Measurements from ENCODE around the gene TAAR6. TPM values are rescaled to one million over a fixed set of nuclear protein-coding genes. Genes with fewer than 3 reads are reported as not detected.
"Not testable (repeated sequence)": the region's sequence is repeated elsewhere in the genome, so short reads cannot be mapped to it uniquely, and the experiment has no call there.

Gene TAAR6
- total RNA-seq, 2 experiments from 2014 or later = not detected

- Mint-ChIP-seq H3K4me3 (no peak within 1 kb of the TSS), H3K27ac (no peak within 1 kb of the TSS), H3K27me3 (peaks cover 40% of the 10 kb centered on the region), H3K9me3 (no peaks in the 10 kb centered on the region), H3K36me3 (ENCODE audit: low read depth) (no peaks in the 10 kb centered on the region), H3K4me1 (no peaks in the 10 kb centered on the region)
- no peak for DNase-seq
- CTCF ChIA-PET = interaction anchor here (1.0 kb wide), 1 partner anchor 9 kb away, joined by 3 read pairs; no protein-coding TSS in a partner anchor
- POLR2A ChIA-PET = no interaction called here
Observed at GRCh38 chr6:132552372-132552771, 17.8 kb upstream of the TAAR6 start, which contains the start of gene TAAR8. TAAR8 (plus strand) TSS chr6:132552672; CDS start chr6:132552693, 21 bp downstream.

GRCh38 chr6:132560087-132560486, 10.0 kb upstream of the TAAR6 start:
- CTCF ChIA-PET; H3K9me3 Mint-ChIP-seq; DNase-seq; POLR2A ChIA-PET; H3K4me3 Mint-ChIP-seq; H3K27ac Mint-ChIP-seq; H3K4me1 Mint-ChIP-seq; H3K36me3 Mint-ChIP-seq (ENCODE audit: low read depth): not testable (repeated sequence)
- peaks cover 34% of the 10 kb centered on the region for H3K27me3 Mint-ChIP-seq

GRCh38 chr6:132566404-132566803, 3.7 kb upstream of the TAAR6 start:
- peaks cover 29% of the 10 kb centered on the region for H3K27me3 Mint-ChIP-seq
- CTCF ChIA-PET = no interaction called here
- no peak overlapping the region for H3K27ac Mint-ChIP-seq
- no peak overlapping the region for H3K4me3 Mint-ChIP-seq
- no peak for DNase-seq
- no peaks in the 10 kb centered on the region for H3K36me3 Mint-ChIP-seq (ENCODE audit: low read depth)
- POLR2A ChIA-PET = no interaction called here
- no peaks in the 10 kb centered on the region for H3K4me1 Mint-ChIP-seq
- no peaks in the 10 kb centered on the region for H3K9me3 Mint-ChIP-seq

GRCh38 chr6:132567566-132567965, 2.6 kb upstream of the TAAR6 start:
- DNase-seq = no peak
- Mint-ChIP-seq H3K9me3 (no peaks in the 10 kb centered on the region), H3K27me3 (peaks cover 28% of the 10 kb centered on the region), H3K27ac (no peak overlapping the region), H3K4me3 (no peak overlapping the region), H3K4me1 (no peaks in the 10 kb centered on the region), H3K36me3 (ENCODE audit: low read depth) (no peaks in the 10 kb centered on the region)
- ChIA-PET POLR2A (no interaction called here), CTCF (no interaction called here)

- no peak overlapping the region for H3K27ac Mint-ChIP-seq
- POLR2A ChIA-PET = no interaction called here
Observed at GRCh38 chr6:132568611-132569010, 1.5 kb upstream of the TAAR6 start.

GRCh38 chr6:132569170-132569569, 952 bp upstream of the TAAR6 start:
- H3K9me3 Mint-ChIP-seq = no peaks in the 10 kb centered on the region
- ChIA-PET CTCF (no interaction called here), POLR2A (no interaction called here)
- peaks cover 24% of the 10 kb centered on the region for H3K27me3 Mint-ChIP-seq
- H3K27ac Mint-ChIP-seq = no peak overlapping the region
- DNase-seq = no peak
- no peaks in the 10 kb centered on the region for H3K4me1 Mint-ChIP-seq
- no peak overlapping the region for H3K4me3 Mint-ChIP-seq
- H3K36me3 Mint-ChIP-seq (ENCODE audit: low read depth) = no peaks in the 10 kb centered on the region

More at GRCh38 chr6:132568611-132569010, 1.5 kb upstream of the TAAR6 start:
- DNase-seq = no peak
- CTCF ChIA-PET = no interaction called here
- no peaks in the 10 kb centered on the region for H3K4me1 Mint-ChIP-seq
- no peak overlapping the region for H3K4me3 Mint-ChIP-seq
- H3K27me3 Mint-ChIP-seq = peaks cover 25% of the 10 kb centered on the region
- no peaks in the 10 kb centered on the region for H3K36me3 Mint-ChIP-seq (ENCODE audit: low read depth)
- H3K9me3 Mint-ChIP-seq = no peaks in the 10 kb centered on the region

- Mint-ChIP-seq H3K4me3 (no peak overlapping the region), H3K4me1 (no peaks in the 10 kb centered on the region), H3K27me3 (peaks cover 24% of the 10 kb centered on the region), H3K36me3 (ENCODE audit: low read depth) (no peaks in the 10 kb centered on the region), H3K27ac (no peak overlapping the region), H3K9me3 (no peaks in the 10 kb centered on the region)
- ChIA-PET POLR2A (no interaction called here), CTCF (no interaction called here)
- DNase-seq = no peak
Observed at GRCh38 chr6:132571774-132572173, 1.7 kb downstream of the TAAR6 start.

- POLR2A ChIA-PET = no interaction called here
- CTCF ChIA-PET = interaction anchor here (1.4 kb wide), 1 partner anchor 110 kb away, joined by 5 read pairs; no protein-coding TSS in a partner anchor
- DNase-seq = no peak
- Mint-ChIP-seq H3K9me3 (no peaks in the 10 kb centered on the region), H3K27ac (no peak overlapping the region), H3K36me3 (ENCODE audit: low read depth) (no peaks in the 10 kb centered on the region), H3K4me1 (no peaks in the 10 kb centered on the region), H3K27me3 (peaks cover 22% of the 10 kb centered on the region), H3K4me3 (no peak overlapping the region)
Observed at GRCh38 chr6:132584698-132585097, 14.6 kb downstream of the TAAR6 start.

GRCh38 chr6:132587424-132587823, 17.3 kb downstream of the TAAR6 start:
- no peaks in the 10 kb centered on the region for H3K9me3 Mint-ChIP-seq
- H3K4me1 Mint-ChIP-seq = no peaks in the 10 kb centered on the region
- H3K36me3 Mint-ChIP-seq (ENCODE audit: low read depth) = no peaks in the 10 kb centered on the region

GRCh38 chr6:132589454-132589853, 19.3 kb downstream of the TAAR6 start, which contains the start of gene TAAR5:
TAAR5 (minus strand) TSS chr6:132589741; CDS start chr6:132589686, 55 bp downstream.
- no peak for DNase-seq
- H3K4me3 Mint-ChIP-seq = no peak within 1 kb of the TSS
- POLR2A ChIA-PET = no interaction called here
- H3K27ac Mint-ChIP-seq = no peak within 1 kb of the TSS
- no peaks in the 10 kb centered on the region for H3K9me3 Mint-ChIP-seq
- no peaks in the 10 kb centered on the region for H3K36me3 Mint-ChIP-seq (ENCODE audit: low read depth)
- peaks cover 11% of the 10 kb centered on the region for H3K27me3 Mint-ChIP-seq
- H3K4me1 Mint-ChIP-seq = no peaks in the 10 kb centered on the region
- CTCF ChIA-PET = interaction anchor here (0.5 to 0.6 kb wide), 2 partner anchors 234 to 336 kb away, joined by 3 to 6 read pairs; no protein-coding TSS in a partner anchor

More at GRCh38 chr6:132587424-132587823, 17.3 kb downstream of the TAAR6 start:
- Mint-ChIP-seq H3K4me3 (no peak overlapping the region), H3K27ac (no peak overlapping the region), H3K27me3 (peaks cover 22% of the 10 kb centered on the region)
- POLR2A ChIA-PET = no interaction called here
- no peak for DNase-seq
- CTCF ChIA-PET = no interaction called here

GRCh38 chr6:132590362-132590761, 20.2 kb downstream of the TAAR6 start:
- Mint-ChIP-seq H3K4me3 (no peak overlapping the region), H3K4me1 (no peaks in the 10 kb centered on the region), H3K9me3 (no peaks in the 10 kb centered on the region), H3K27ac (no peak overlapping the region), H3K27me3 (peaks cover 12% of the 10 kb centered on the region), H3K36me3 (ENCODE audit: low read depth) (no peaks in the 10 kb centered on the region)
- no peak for DNase-seq
- ChIA-PET CTCF (interaction anchor here (0.6 kb wide), 1 partner anchor 335 kb away, joined by 3 read pairs; no protein-coding TSS in a partner anchor), POLR2A (no interaction called here)

GRCh38 chr6:132592855-132593254, 22.7 kb downstream of the TAAR6 start:
- CTCF ChIA-PET = no interaction called here
- no peaks in the 10 kb centered on the region for H3K4me1 Mint-ChIP-seq
- POLR2A ChIA-PET = no interaction called here
- H3K36me3 Mint-ChIP-seq (ENCODE audit: low read depth) = no peaks in the 10 kb centered on the region
- no peak overlapping the region for H3K4me3 Mint-ChIP-seq
- H3K9me3 Mint-ChIP-seq = no peaks in the 10 kb centered on the region
- peaks cover 12% of the 10 kb centered on the region for H3K27me3 Mint-ChIP-seq
- DNase-seq = no peak
- H3K27ac Mint-ChIP-seq = no peak overlapping the region

- ChIA-PET POLR2A (no interaction called here), CTCF (interaction anchor here (0.8 to 1.3 kb wide), 3 partner anchors 38 to 202 kb away, joined by 3 read pairs; partner anchors contain the start of gene SLC18B1)
Observed at GRCh38 chr6:132596201-132596600, 26.1 kb downstream of the TAAR6 start.

GRCh38 chr6:132598473-132598872, 28.4 kb downstream of the TAAR6 start:
- no peaks in the 10 kb centered on the region for H3K36me3 Mint-ChIP-seq (ENCODE audit: low read depth)
- no peak overlapping the region for H3K27ac Mint-ChIP-seq
- ChIA-PET POLR2A (no interaction called here), CTCF (interaction anchor here (0.6 kb wide), 1 partner anchor 72 kb away, joined by 3 read pairs; no protein-coding TSS in a partner anchor)
- peaks cover 12% of the 10 kb centered on the region for H3K27me3 Mint-ChIP-seq
- H3K4me1 Mint-ChIP-seq = no peaks in the 10 kb centered on the region
- DNase-seq = no peak
- no peaks in the 10 kb centered on the region for H3K9me3 Mint-ChIP-seq
- H3K4me3 Mint-ChIP-seq = no peak overlapping the region

More at GRCh38 chr6:132596201-132596600, 26.1 kb downstream of the TAAR6 start:
- DNase-seq = no peak
- peaks cover 13% of the 10 kb centered on the region for H3K27me3 Mint-ChIP-seq
- no peaks in the 10 kb centered on the region for H3K9me3 Mint-ChIP-seq
- H3K4me1 Mint-ChIP-seq = no peaks in the 10 kb centered on the region
- no peak overlapping the region for H3K4me3 Mint-ChIP-seq
- no peak overlapping the region for H3K27ac Mint-ChIP-seq
- no peaks in the 10 kb centered on the region for H3K36me3 Mint-ChIP-seq (ENCODE audit: low read depth)
